Neural cell (in vitro differentiated cells): ENCODE data around the gene CCDC182. TPM values are rescaled to one million over a fixed set of nuclear protein-coding genes. Genes with fewer than 3 reads are reported as not detected.

ENCODE experiments used
- H2AFZ ChIP-seq: fragments of 200-600, 300-800 bp; sonication (generic), shearing (Covaris generic); 2 replicates; pipeline ENCODE4 v1.6.0; 2014; ENCODE audit warnings: low read depth, mild to moderate bottlenecking, antibody characterized with exemption, low read length, moderate library complexity
- H3F3A ChIP-seq: fragments of 200-600 bp; shearing (Covaris generic); 2 replicates; pipeline ENCODE4 v1.6.1; 2016; ENCODE audit warnings: mild to moderate bottlenecking, moderate library complexity, mixed read lengths, antibody characterized with exemption, low read length; ENCODE audit not compliant: insufficient read depth, poor library complexity, severe bottlenecking
- H3K27ac ChIP-seq: fragments of 200-600, 300-800 bp; sonication (generic), shearing (Covaris generic); 2 replicates; pipeline ENCODE4 v1.5.1; 2014; ENCODE audit warnings: mild to moderate bottlenecking, low read length, moderate library complexity
- H3K27me3 ChIP-seq: fragments of 300-800, 200-600 bp; sonication (generic), shearing (Covaris generic); 2 replicates; pipeline ENCODE4 v1.6.0; 2014; ENCODE audit warnings: mild to moderate bottlenecking, low read depth, low read length, moderate library complexity; ENCODE audit not compliant: insufficient read depth
- H3K36me3 ChIP-seq: fragments of 300-800, 200-600 bp; sonication (generic), shearing (Covaris generic); 2 replicates; pipeline ENCODE4 v1.5.1; 2014; ENCODE audit warnings: mild to moderate bottlenecking, antibody characterized with exemption, low read length, moderate library complexity; ENCODE audit not compliant: insufficient read depth
- H3K4me2 ChIP-seq: fragments of 300-800, 200-600 bp; sonication (generic), shearing (Covaris generic); 2 replicates; pipeline ENCODE4 v1.6.0; 2014; ENCODE audit warnings: mild to moderate bottlenecking, low read length
- H3K4me3 ChIP-seq: fragments of 300-800, 200-600 bp; sonication (generic), shearing (Covaris generic); 2 replicates; pipeline ENCODE4 v1.5.1; 2014; ENCODE audit warnings: mild to moderate bottlenecking, low read length, moderate library complexity
- H3K79me2 ChIP-seq: fragments of 200-600 bp; shearing (Covaris generic); replicated peaks from 2 replicates; pipeline ENCODE4 v1.6.0; 2014; ENCODE audit warnings: mild to moderate bottlenecking, low read length, moderate library complexity; ENCODE audit not compliant: insufficient read depth
- H3K9ac ChIP-seq: fragments of 300-800, 200-600 bp; sonication (generic), shearing (Covaris generic); 2 replicates; pipeline ENCODE4 v1.6.1; 2016; ENCODE audit warnings: mild to moderate bottlenecking, low read length, mixed read lengths
- H3K9me2 ChIP-seq: fragments of 200-600 bp; shearing (Covaris generic); 2 replicates; pipeline ENCODE4 v1.6.1; 2016; ENCODE audit warnings: mild to moderate bottlenecking, low read length, mixed read lengths; ENCODE audit not compliant: insufficient read depth
- H3K9me3 ChIP-seq: fragments of 200-600, 300-800 bp; sonication (generic), shearing (Covaris generic); 2 replicates; pipeline ENCODE4 v1.6.1; 2016; ENCODE audit warnings: mild to moderate bottlenecking, mixed run types, low read length, moderate library complexity, mixed read lengths
- H4K20me1 ChIP-seq: fragments of 200-600 bp; shearing (Covaris generic); 2 replicates; pipeline ENCODE4 v1.6.1; 2016; ENCODE audit warnings: mild to moderate bottlenecking, mixed run types; ENCODE audit not compliant: insufficient read depth
- EP300 ChIP-seq: fragments of 450-650 bp; conservative IDR thresholded peaks from 2 replicates; pipeline ENCODE4 v1.6.1; 2014; ENCODE audit warnings: antibody characterized with exemption, mild to moderate bottlenecking, moderate library complexity; ENCODE audit not compliant: poor library complexity, severe bottlenecking
- EZH2 ChIP-seq: fragments of 200-600, 300-800 bp; shearing (Covaris generic), sonication (generic); IDR thresholded peaks from 2 replicates; pipeline ENCODE4 v1.6.1; 2014; ENCODE audit warnings: antibody characterized with exemption, low read length, borderline replicate concordance, mild to moderate bottlenecking; ENCODE audit not compliant: insufficient read depth, poor library complexity, severe bottlenecking
- MXI1 ChIP-seq: fragments of 450-650 bp; conservative IDR thresholded peaks from 2 replicates; pipeline ENCODE4 v1.6.1; 2014; ENCODE audit warnings: antibody characterized with exemption, mild to moderate bottlenecking; ENCODE audit not compliant: poor library complexity, severe bottlenecking
- POLR2AphosphoS5 ChIP-seq: IDR thresholded peaks from 2 replicates; pipeline ENCODE4 v1.6.1; 2012
- RAD21 ChIP-seq: fragments of 450-650 bp; conservative IDR thresholded peaks from 2 replicates; pipeline ENCODE4 v1.6.1; 2014; ENCODE audit warnings: antibody characterized with exemption, mild to moderate bottlenecking, moderate library complexity
- SMC3 ChIP-seq: fragments of 450-650 bp; conservative IDR thresholded peaks from 2 replicates; pipeline ENCODE4 v1.6.1; 2014; ENCODE audit warnings: antibody characterized with exemption, mild to moderate bottlenecking, moderate library complexity; ENCODE audit not compliant: poor library complexity
- TAF1 ChIP-seq: IDR thresholded peaks from 2 replicates; pipeline ENCODE4 v1.6.1; 2012; ENCODE audit warnings: low read depth
- polyA plus RNA-seq: library from polyadenylated mRNA; depleted of rRNA; stranded (reverse); fragments of >200 nt; gene quantifications from 2 replicates; pipeline ENCODE4 v1.2.3, GENCODE V29; 2014
- TF ChIP-seq, protein P1 (sequence below): IDR thresholded peaks from 2 replicates; pipeline ENCODE4 v1.6.1; 2012; ENCODE audit warnings: borderline replicate concordance
- TF ChIP-seq, protein P2 (sequence below): fragments of 450-650 bp; IDR thresholded peaks from 2 replicates; pipeline ENCODE4 v1.5.1; 2014; ENCODE audit warnings: antibody characterized with exemption, mild to moderate bottlenecking, moderate library complexity; ENCODE audit not compliant: poor library complexity, severe bottlenecking

Gene CCDC182
- polyA plus RNA-seq, 1 donor from 2014 or later, result not detected

DNA sequence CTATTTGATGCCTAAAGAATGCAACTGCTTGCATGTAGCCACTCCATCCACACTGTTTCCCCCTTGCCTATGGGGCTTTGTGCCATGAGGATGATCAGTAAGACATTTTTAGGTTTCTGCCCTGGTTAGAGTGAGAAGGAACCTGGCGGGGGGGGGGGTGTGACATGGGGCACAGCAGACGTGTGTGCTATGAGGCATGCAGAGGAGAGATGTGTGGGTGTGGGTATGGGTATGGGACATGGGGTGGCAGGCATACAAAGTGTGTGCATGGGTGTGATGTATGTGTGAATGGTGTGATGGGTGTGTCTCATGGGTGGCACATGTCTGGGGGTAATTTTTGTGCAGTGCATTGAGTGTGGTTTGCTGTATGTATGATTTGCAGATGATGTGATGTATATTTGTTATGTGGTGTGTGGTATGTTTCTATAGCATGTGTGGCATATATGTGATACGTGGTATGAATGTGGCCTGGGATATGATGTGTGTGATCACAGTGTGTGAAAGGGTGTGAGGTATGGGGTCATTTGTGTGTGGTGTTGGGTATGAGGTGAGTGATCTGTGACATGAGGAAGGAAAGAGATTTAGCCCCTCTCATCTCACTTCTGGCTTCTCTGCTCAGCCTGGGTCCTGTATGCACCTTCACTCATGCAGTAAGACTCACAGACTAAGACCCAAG is 14.9 kb downstream of the CCDC182 start:
- Histone ChIP-seq H3K27ac (no peak overlapping the region), H3K36me3 (no peaks in the 10 kb centered on the region), H2AFZ (no peak overlapping the region), H3K4me2 (no peak overlapping the region), H3K27me3 (no peaks in the 10 kb centered on the region), H3K9me2 (no peaks in the 10 kb centered on the region), H3K4me3 (no peak overlapping the region), H3K79me2 (no peaks in the 10 kb centered on the region), H3K9ac (no peak overlapping the region), H3K9me3 (no peaks in the 10 kb centered on the region), H4K20me1 (no peaks in the 10 kb centered on the region), H3F3A (no peaks in the 10 kb centered on the region)
- TF ChIP-seq EZH2, result no peak
- TF ChIP-seq EP300, result no peak
- TF ChIP-seq, protein P1, sequence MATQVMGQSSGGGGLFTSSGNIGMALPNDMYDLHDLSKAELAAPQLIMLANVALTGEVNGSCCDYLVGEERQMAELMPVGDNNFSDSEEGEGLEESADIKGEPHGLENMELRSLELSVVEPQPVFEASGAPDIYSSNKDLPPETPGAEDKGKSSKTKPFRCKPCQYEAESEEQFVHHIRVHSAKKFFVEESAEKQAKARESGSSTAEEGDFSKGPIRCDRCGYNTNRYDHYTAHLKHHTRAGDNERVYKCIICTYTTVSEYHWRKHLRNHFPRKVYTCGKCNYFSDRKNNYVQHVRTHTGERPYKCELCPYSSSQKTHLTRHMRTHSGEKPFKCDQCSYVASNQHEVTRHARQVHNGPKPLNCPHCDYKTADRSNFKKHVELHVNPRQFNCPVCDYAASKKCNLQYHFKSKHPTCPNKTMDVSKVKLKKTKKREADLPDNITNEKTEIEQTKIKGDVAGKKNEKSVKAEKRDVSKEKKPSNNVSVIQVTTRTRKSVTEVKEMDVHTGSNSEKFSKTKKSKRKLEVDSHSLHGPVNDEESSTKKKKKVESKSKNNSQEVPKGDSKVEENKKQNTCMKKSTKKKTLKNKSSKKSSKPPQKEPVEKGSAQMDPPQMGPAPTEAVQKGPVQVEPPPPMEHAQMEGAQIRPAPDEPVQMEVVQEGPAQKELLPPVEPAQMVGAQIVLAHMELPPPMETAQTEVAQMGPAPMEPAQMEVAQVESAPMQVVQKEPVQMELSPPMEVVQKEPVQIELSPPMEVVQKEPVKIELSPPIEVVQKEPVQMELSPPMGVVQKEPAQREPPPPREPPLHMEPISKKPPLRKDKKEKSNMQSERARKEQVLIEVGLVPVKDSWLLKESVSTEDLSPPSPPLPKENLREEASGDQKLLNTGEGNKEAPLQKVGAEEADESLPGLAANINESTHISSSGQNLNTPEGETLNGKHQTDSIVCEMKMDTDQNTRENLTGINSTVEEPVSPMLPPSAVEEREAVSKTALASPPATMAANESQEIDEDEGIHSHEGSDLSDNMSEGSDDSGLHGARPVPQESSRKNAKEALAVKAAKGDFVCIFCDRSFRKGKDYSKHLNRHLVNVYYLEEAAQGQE, result no peak
- no peak for TF ChIP-seq MXI1
- no peak for TF ChIP-seq SMC3
- no peak for TF ChIP-seq POLR2AphosphoS5
- TF ChIP-seq, protein P2, sequence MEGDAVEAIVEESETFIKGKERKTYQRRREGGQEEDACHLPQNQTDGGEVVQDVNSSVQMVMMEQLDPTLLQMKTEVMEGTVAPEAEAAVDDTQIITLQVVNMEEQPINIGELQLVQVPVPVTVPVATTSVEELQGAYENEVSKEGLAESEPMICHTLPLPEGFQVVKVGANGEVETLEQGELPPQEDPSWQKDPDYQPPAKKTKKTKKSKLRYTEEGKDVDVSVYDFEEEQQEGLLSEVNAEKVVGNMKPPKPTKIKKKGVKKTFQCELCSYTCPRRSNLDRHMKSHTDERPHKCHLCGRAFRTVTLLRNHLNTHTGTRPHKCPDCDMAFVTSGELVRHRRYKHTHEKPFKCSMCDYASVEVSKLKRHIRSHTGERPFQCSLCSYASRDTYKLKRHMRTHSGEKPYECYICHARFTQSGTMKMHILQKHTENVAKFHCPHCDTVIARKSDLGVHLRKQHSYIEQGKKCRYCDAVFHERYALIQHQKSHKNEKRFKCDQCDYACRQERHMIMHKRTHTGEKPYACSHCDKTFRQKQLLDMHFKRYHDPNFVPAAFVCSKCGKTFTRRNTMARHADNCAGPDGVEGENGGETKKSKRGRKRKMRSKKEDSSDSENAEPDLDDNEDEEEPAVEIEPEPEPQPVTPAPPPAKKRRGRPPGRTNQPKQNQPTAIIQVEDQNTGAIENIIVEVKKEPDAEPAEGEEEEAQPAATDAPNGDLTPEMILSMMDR, result no peak
- no peak for TF ChIP-seq RAD21
- TF ChIP-seq TAF1, result no peak

DNA sequence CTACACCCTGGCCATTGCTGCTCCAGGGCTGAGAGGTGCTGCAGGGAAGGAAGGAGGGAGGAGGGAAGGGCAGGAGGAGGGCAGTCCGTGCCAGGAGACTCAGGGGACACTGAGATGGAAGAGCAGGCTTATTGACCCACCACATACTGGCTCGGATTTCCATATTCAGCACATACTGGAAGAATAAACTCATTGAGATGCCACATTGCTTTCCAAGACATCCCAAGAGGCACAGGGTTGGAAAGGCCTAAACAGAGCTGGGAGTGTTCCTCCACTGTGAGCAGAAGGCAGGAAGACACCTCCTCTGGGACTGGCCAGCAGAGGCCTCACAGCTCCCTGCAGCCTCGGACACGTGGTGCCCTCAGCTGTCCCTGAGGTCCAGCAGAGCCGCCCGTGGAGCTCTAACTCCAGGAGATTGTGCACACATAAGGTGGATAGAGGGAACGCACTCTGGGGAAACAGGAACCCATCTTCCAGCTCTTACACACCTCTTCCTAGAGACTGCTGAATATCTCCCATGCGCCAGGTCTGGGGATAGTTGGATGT is 17.4 kb downstream of the CCDC182 start:
- no peaks in the 10 kb centered on the region for H3K36me3 ChIP-seq
- no peaks in the 10 kb centered on the region for H3K9me2 ChIP-seq
- no peaks in the 10 kb centered on the region for H3K79me2 ChIP-seq
- H3K9me3 ChIP-seq, result no peaks in the 10 kb centered on the region
- no peak overlapping the region for H3K27ac ChIP-seq
- no peak overlapping the region for H3K4me2 ChIP-seq
- no peaks in the 10 kb centered on the region for H3F3A ChIP-seq
- H3K4me3 ChIP-seq, result no peak overlapping the region
- TF ChIP-seq RAD21, result no peak
- no peak for TF ChIP-seq TAF1
- no peak for TF ChIP-seq POLR2AphosphoS5
- no peak for TF ChIP-seq EZH2
- TF ChIP-seq, protein P2, result no peak
- TF ChIP-seq, protein P1, result no peak
- no peak for TF ChIP-seq MXI1
- TF ChIP-seq SMC3, result no peak
- TF ChIP-seq EP300, result no peak
- H3K9ac ChIP-seq, result no peak overlapping the region
- no peak overlapping the region for H2AFZ ChIP-seq
- H4K20me1 ChIP-seq, result no peaks in the 10 kb centered on the region
- no peaks in the 10 kb centered on the region for H3K27me3 ChIP-seq
